Muscle of back (tissue), 13 donors: ENCODE results near the gene FRRS1L. TPM values are rescaled to one million over a fixed set of nuclear protein-coding genes. Genes with fewer than 3 reads are reported as not detected.

Experiments used
- DNase-seq, 3 donors: peaks; one replicate each; pipeline versions ENCODE4 v3.0.0 to v3.0.0-alpha.2; 2013
- long read RNA-seq, 9 donors: transcript quantifications; one replicate each; lab custom pipeline, GENCODE V29; 2026
- polyA plus RNA-seq, 10 donors: library from polyadenylated mRNA; unstranded; fragments of 120-200 nt; gene quantifications; one replicate each; pipeline ENCODE4 v1.2.1, GENCODE V29; 2013; ENCODE audit not compliant: insufficient read length in 10 of 10

Gene FRRS1L, protein sequence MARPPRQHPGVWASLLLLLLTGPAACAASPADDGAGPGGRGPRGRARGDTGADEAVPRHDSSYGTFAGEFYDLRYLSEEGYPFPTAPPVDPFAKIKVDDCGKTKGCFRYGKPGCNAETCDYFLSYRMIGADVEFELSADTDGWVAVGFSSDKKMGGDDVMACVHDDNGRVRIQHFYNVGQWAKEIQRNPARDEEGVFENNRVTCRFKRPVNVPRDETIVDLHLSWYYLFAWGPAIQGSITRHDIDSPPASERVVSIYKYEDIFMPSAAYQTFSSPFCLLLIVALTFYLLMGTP
- polyA plus RNA-seq, result 1 to 10 TPM in 7 of 10 donors, under 1 TPM in 3; 0.77 to 4.8 (median 1.6) TPM
- long read RNA-seq, donor 1, full-length matches to known transcripts, result 1 of 1 reads
- long read RNA-seq, donor 1, partial matches to known transcripts, result 0 of 1 reads
- long read RNA-seq, donor 1, other reads (novel, unspliced or antisense), result 0 of 1 reads
- long read RNA-seq, donor 2, result 0 reads
- long read RNA-seq, donor 3, result 0 reads
- long read RNA-seq, donor 4, full-length matches to known transcripts, result 1 of 1 reads
- long read RNA-seq, donor 4, partial matches to known transcripts, result 0 of 1 reads
- long read RNA-seq, donor 4, other reads (novel, unspliced or antisense), result 0 of 1 reads
- long read RNA-seq, donor 5, full-length matches to known transcripts, result 1 of 1 reads
- long read RNA-seq, donor 5, partial matches to known transcripts, result 0 of 1 reads
- long read RNA-seq, donor 5, other reads (novel, unspliced or antisense), result 0 of 1 reads
- long read RNA-seq, donor 6, full-length matches to known transcripts, result 1 of 1 reads
- long read RNA-seq, donor 6, partial matches to known transcripts, result 0 of 1 reads
- long read RNA-seq, donor 6, other reads (novel, unspliced or antisense), result 0 of 1 reads
- long read RNA-seq, donor 7, result 0 reads
- long read RNA-seq, donor 8, result 0 reads
- long read RNA-seq, donor 9, result 0 reads

DNA sequence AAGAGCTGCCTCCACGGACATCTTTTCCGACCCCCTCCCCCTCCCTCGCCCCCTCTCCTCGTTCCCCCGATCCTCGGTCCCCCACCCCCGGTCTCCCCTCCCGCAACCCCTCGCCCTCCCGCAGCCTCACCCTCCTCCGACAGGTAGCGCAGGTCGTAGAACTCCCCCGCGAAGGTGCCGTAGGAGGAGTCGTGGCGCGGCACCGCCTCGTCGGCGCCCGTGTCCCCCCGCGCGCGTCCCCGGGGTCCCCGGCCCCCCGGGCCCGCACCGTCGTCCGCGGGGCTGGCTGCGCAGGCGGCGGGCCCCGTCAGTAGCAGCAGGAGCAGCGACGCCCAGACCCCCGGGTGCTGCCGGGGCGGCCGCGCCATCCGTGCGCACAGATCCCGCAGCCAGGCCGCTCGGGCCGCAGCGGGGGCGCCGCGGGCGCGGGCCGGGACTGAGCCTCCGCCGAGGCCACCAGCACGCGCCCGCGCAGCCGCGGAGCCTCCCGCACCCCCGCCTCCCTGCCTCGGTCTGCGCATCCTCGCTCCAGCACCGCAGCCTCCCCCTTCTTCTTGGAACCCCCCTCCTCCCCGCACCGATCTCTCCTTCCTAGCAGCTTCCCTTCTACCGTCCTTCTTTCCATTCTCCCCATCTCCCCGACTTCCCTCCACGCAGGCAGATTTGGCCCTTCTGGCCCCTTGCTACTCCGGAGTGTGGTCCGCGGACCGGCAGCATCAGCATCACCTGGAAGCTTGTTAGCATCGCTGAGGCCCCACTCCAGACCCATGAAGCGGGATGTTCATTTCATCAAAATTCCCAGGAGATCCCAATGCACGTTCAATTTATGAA, at the start of gene FRRS1L:
TSS of gene FRRS1L (minus strand) at position 479 of the 831 bp plus-strand sequence. CDS start at position 368, 111 bp downstream.
- peak in 2 of 3 donors; percentile 13 to 60 for DNase-seq

DNA sequence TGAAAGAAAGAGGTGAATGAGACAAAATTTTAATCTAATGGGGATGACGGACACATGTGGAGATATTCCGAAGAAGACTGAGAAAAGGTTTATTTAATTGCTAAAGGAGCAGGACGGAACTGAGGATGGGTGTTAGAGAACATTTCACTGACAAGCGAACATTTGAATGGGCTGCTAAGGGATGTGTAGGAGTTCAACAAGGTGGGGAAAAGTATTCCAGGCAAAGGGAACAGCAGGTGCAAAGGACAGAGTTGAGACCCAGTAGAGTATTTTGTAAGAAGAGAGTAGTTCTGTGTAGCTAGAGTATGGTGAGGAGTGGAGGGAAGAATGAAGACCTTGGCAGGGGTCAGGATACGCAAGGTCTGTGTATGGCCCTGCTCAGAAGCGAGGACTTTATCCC, 47.4 kb upstream of the FRRS1L start:
- DNase-seq, result no peak

- no peak for DNase-seq
Measured at GRCh38 chr9:109213285-109214121, 46.5 kb upstream of the FRRS1L start.

- no peak for DNase-seq
Measured at GRCh38 chr9:109212768-109213167, 45.7 kb upstream of the FRRS1L start.

DNA sequence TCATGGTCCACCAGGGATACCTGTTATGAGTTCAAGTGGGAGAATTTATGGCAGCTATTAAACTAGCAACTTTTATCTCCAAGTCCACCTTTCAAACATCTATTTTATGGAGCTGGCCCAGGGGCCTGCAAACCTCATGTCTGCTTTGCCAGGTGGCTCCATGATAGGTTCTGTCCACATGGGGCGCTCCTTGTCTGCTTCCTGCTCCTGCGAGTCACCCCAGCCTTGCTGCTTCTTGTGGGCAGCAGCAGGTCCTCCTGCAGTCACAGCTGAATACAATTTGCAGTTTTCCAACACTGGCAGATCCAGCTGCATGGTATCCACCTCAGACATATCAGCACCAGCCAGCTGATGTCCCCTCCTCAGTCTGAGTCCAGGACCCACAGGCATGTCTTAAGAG, 39.6 kb upstream of the FRRS1L start:
- no peak for DNase-seq

DNA sequence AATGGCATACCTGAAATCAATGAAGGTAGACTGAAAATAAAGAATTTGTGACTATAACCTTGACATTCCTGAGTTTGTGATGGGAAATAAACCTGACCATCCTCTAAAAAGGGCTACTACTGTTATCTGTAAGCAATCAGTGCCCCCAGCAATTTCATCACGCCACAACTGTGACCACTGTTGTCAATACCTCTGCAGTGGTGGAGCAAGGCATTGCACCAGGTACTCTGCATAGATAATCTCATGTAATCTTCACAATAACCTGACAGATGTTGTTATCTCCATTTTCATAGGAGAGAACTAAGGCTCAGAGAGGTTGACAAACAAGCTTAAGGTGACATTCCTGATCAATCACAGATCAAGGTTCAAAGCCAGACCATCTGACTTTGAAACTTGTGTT, 38.5 kb upstream of the FRRS1L start:
- DNase-seq, result no peak

DNA sequence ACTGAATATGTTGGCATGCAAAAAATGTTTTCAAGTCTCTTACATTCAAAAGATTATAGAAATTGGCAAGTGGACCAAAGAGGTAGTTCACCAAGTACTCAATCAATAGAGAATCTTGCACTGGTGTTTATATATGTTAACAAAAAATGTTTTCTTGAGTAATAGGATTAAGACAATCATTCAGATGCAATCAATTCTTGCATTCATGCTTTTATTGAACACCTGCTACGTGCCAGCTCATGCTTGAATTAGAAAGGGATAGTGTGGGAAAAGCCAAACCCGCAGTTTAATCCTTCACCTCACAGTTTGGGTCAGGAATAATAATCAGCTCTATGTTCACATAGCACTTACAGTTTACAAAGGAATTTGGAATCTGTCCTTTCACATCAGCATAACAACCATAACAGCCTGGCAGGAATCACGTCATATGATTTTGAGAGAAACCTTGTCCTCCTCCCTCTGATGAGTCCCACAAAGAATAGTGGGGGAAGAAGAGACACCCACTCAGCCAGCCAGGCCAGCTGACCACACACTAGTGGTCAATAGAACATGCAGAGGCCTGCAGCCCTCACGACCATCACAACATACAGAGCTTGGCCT, 36.8 kb upstream of the FRRS1L start:
- DNase-seq, result no peak

- no peak for DNase-seq
Measured at GRCh38 chr9:109199676-109200075, 32.6 kb upstream of the FRRS1L start.

- no peak for DNase-seq
Measured at GRCh38 chr9:109198736-109199382, 31.8 kb upstream of the FRRS1L start.

GRCh38 chr9:109193974-109194556, 27.0 kb upstream of the FRRS1L start:
- DNase-seq, result no peak

DNA sequence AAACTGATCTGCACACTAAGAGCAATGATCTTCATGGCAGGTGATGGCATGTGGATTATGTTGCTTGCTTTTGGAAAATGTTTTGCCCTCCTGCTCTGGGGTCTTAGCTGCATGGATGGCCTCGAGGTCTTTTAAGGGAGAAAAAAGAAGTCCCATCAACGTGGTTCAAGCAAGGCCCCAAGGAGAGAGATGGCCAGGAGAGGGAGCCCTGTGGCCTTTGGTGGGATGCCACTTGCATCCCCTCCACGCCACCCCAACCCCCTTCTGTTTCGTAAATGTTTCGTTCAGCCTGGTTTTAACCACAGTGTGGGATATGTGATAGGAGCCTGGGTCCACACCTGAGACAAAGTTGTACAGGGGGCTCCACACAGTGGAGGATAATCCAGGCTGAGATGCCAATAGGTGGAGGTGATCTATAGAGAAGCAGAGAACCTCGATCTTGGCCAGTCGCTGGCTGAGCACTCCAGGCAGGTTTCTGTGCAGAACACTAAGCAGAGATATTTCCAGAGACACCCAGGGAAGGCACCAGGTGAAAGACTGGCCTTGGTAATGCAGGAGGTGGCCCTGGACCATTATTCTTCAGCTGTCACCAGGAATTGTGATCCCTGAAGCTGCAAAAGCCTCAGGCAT, 25.8 kb upstream of the FRRS1L start:
- no peak for DNase-seq

DNA sequence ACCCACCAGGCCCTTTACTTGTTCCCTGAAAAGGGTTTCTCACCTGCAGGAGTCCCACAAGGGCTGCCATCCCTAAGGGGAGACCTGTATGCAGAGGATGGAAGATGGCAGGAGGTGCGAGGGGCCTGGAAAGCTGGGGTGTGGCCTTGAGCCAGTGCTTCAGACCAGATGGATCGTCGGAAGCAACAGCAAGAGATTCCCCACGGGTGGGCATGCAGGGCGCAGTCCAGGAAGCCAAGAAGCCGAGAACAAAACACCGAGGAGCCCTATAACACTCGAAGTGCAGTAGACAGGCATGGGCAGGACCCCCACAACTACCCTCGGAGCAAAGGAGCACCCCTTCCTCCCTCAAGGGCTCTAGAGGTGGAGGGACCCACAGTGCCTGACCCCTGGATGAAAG, 24.7 kb upstream of the FRRS1L start:
- no peak for DNase-seq

GRCh38 chr9:109190151-109190550, 23.1 kb upstream of the FRRS1L start:
- DNase-seq, result no peak

DNA sequence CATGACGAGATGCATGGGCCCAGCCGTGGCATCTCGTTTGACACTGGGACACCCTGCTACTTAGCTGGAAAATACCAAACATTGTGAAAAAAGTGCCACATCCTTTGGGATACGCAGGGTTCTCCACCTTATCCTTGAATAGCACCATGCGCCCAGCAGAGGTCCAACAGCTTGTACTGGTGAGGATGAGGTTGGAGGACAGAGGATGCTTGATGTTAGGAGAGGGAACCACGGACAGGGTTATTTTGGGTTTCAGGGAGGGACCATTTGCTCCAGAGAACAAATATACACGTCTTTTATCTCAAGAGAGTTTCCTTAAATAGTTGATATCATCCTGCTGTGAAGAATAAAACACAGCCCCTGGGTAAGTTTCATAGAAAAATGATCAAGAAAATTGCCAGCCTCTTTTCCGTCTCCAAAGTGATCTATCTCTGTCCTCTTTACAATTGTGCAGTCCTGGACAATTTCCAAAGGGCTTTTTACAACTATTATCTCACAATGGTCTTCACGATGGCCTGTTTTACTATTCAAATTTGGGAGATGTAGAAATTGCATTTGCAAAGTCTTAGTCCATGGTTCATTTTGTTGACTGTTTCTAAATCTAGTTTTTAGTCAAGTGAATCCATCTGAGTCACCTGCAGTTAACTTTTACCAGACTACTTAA, 19.9 kb upstream of the FRRS1L start:
- no peak for DNase-seq

GRCh38 chr9:109182940-109183798, 16.1 kb upstream of the FRRS1L start:
- no peak for DNase-seq

GRCh38 chr9:109182550-109182939, 15.5 kb upstream of the FRRS1L start:
- no peak for DNase-seq

DNA sequence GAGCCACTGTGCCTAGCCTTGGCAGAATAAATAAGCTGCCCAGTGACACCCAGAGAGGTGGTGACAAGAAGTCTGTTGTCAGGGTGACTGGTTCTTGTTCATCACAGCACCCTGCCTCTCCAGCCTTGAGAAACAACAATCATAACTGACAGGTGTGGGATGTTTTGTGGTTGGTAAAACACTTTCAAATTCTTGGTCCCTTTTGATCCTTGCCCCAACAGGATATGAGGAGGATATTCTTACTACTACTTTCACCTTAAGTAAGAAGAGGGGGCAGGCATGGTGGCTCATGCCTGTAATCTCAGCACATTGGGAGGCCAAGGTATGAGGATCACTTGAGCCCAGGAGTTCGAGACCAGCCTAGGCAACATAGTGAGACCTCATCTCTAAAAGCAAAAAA, 14.2 kb upstream of the FRRS1L start:
- no peak for DNase-seq
